Progenitor cell of endocrine pancreas (in vitro differentiated cells): ENCODE measurements around the gene HARS2. TPM values are rescaled to one million over a fixed set of nuclear protein-coding genes. Genes with fewer than 3 reads are reported as not detected.
A peak's percentile ranks its signal among the peaks of the same experiment; 100 is the strongest.
"Not testable (repeated sequence)": the region's sequence is repeated elsewhere in the genome, so short reads cannot be mapped to it uniquely, and the experiment has no call there.

Experiments used
- DNase-seq: peaks from one replicate; pipeline ENCODE4 v3.0.0; 2021; ENCODE audit warnings: low spot score; ENCODE audit not compliant: unreplicated experiment
- H3K27ac Mint-ChIP-seq: 2 replicates; pipeline ENCODE4 v1.8.0; 2021; ENCODE audit warnings: mild to moderate bottlenecking, moderate library complexity, mixed read lengths
- H3K27me3 Mint-ChIP-seq: 2 replicates; pipeline ENCODE4 v1.8.0; 2021; ENCODE audit warnings: mixed read lengths
- H3K36me3 Mint-ChIP-seq: 2 replicates; pipeline ENCODE4 v1.8.0; 2022; ENCODE audit warnings: mixed read lengths; ENCODE audit not compliant: insufficient read depth
- H3K4me1 Mint-ChIP-seq: 2 replicates; pipeline ENCODE4 v1.8.0; 2021; ENCODE audit warnings: low read depth, mixed read lengths
- H3K4me3 Mint-ChIP-seq: 2 replicates; pipeline ENCODE4 v1.8.0; 2021; ENCODE audit warnings: low read depth, mild to moderate bottlenecking, moderate library complexity, mixed read lengths
- H3K9me3 Mint-ChIP-seq: 2 replicates; pipeline ENCODE4 v1.8.0; 2021; ENCODE audit warnings: low read depth, mixed read lengths
- CTCF ChIP-seq: fragments of 200-600 bp; sonication (generic); IDR thresholded peaks from one replicate; pipeline ENCODE4 v1.5.0; 2021; ENCODE audit warnings: antibody characterized with exemption, mild to moderate bottlenecking; ENCODE audit not compliant: unreplicated experiment
- total RNA-seq: library from RNA; stranded (reverse); gene quantifications from 2 replicates; pipeline ENCODE4 v1.2.1, GENCODE V29; 2021

The HARS2 gene
- total RNA-seq, 1 donor from 2014 or later: 44.7 TPM

GRCh38 chr5:140658870-140659269 lies 32.4 kb upstream of the HARS2 start:
- Mint-ChIP-seq H3K27ac (no peak overlapping the region), H3K27me3 (no peaks in the 10 kb centered on the region), H3K36me3 (peaks cover 40% of the 10 kb centered on the region), H3K9me3 (no peaks in the 10 kb centered on the region), H3K4me1 (no peaks in the 10 kb centered on the region), H3K4me3 (no peak overlapping the region)
- no peak for TF ChIP-seq CTCF
- DNase-seq: no peak

- not testable (repeated sequence) for DNase-seq, H3K27ac Mint-ChIP-seq, H3K4me1 Mint-ChIP-seq, H3K27me3 Mint-ChIP-seq, H3K4me3 Mint-ChIP-seq, H3K9me3 Mint-ChIP-seq
- peaks cover 30% of the 10 kb centered on the region for H3K36me3 Mint-ChIP-seq
Measured at GRCh38 chr5:140660371-140660770, 30.9 kb upstream of the HARS2 start.

GRCh38 chr5:140664030-140664358 lies 27.3 kb upstream of the HARS2 start:
- peaks cover 8% of the 10 kb centered on the region for H3K4me1 Mint-ChIP-seq
- H3K4me3 Mint-ChIP-seq: peak overlapping the region; percentile 99
- no peaks in the 10 kb centered on the region for H3K27me3 Mint-ChIP-seq
- DNase-seq: no peak
- peaks cover 21% of the 10 kb centered on the region for H3K36me3 Mint-ChIP-seq
- no peaks in the 10 kb centered on the region for H3K9me3 Mint-ChIP-seq
- H3K27ac Mint-ChIP-seq: peak overlapping the region; percentile 97
- TF ChIP-seq CTCF: no peak

- peak; percentile 78 for DNase-seq
- Mint-ChIP-seq H3K27me3 (no peaks in the 10 kb centered on the region), H3K9me3 (no peaks in the 10 kb centered on the region), H3K4me1 (peaks cover 8% of the 10 kb centered on the region), H3K27ac (peak within 1 kb of the TSS; percentile 97), H3K36me3 (peaks cover 20% of the 10 kb centered on the region), H3K4me3 (peak within 1 kb of the TSS; percentile 99)
- TF ChIP-seq CTCF: no peak
Measured at GRCh38 chr5:140664359-140665119, 26.7 kb upstream of the HARS2 start, which contains the start of gene WDR55. Gene WDR55 (plus strand): TSS chr5:140664904. CDS start chr5:140664913, 9 bp downstream.

- DNase-seq: not testable (repeated sequence)
Measured at GRCh38 chr5:140671035-140671434, 20.2 kb upstream of the HARS2 start.

GRCh38 chr5:140671472-140672125 lies 19.7 kb upstream of the HARS2 start:
- peaks cover under 1% of the 10 kb centered on the region for H3K4me1 Mint-ChIP-seq
- H3K4me3 Mint-ChIP-seq: no peak overlapping the region
- H3K27ac Mint-ChIP-seq: no peak overlapping the region
- no peaks in the 10 kb centered on the region for H3K27me3 Mint-ChIP-seq
- peaks cover 17% of the 10 kb centered on the region for H3K36me3 Mint-ChIP-seq
- no peaks in the 10 kb centered on the region for H3K9me3 Mint-ChIP-seq
- TF ChIP-seq CTCF: no peak
- no peak for DNase-seq

More at GRCh38 chr5:140671035-140671434, 20.2 kb upstream of the HARS2 start:
- H3K27ac Mint-ChIP-seq, H3K9me3 Mint-ChIP-seq, H3K27me3 Mint-ChIP-seq, H3K4me3 Mint-ChIP-seq, H3K4me1 Mint-ChIP-seq: not testable (repeated sequence)
- H3K36me3 Mint-ChIP-seq: peaks cover 14% of the 10 kb centered on the region
